B cell (primary cell): Measurements from ENCODE around the gene ZNF565. TPM values are rescaled to one million over a fixed set of nuclear protein-coding genes. Genes with fewer than 3 reads are reported as not detected.

Experiments
- ATAC-seq: fragments of 200-7000 bp; cut with Tn5 transposase; one replicate; pipeline ENCODE4 v1.10.0; 2021; ENCODE audit warnings: low read depth, mild to moderate bottlenecking, moderate number of reproducible peaks, moderate library complexity
- CTCF ChIA-PET: fragments of 350-600 bp; sonication (Branson Sonifier 250); formaldehyde crosslinking; loops from one replicate; lab custom pipeline; 2021; ENCODE audit warnings: antibody characterized with exemption, inconsistent platforms; lab: Charles Lee
- POLR2A ChIA-PET: fragments of 350-600 bp; sonication (Branson Sonifier 250); formaldehyde crosslinking; loops from one replicate; lab custom pipeline; 2021; ENCODE audit warnings: antibody characterized with exemption; lab: Charles Lee
- DNase-seq: peaks from one replicate; pipeline ENCODE4 v3.0.0; 2013
- H2AFZ ChIP-seq: 2 replicates; pipeline ENCODE4 v1.6.1; 2012; ENCODE audit warnings: mild to moderate bottlenecking, low read depth, low read length; ENCODE audit not compliant: insufficient read depth, poor library complexity, severe bottlenecking
- H3K27ac ChIP-seq, 2 donors: 1 replicate in 1 of 2; 2 replicates in 1 of 2; pipeline ENCODE4 v1.5.1; 2012 to 2013; ENCODE audit warnings: low read length in 2 of 2, mild to moderate bottlenecking in 2 of 2, moderate library complexity in 1 of 2
- H3K27me3 ChIP-seq, 4 experiments: fragments of 200-600 bp in 1 of 4; sonication (generic) in 1 of 4; replicated peaks in 1 of 4; 1 replicate in 2 of 4; 2 replicates in 2 of 4; pipeline versions ENCODE4 v1.6.1 to v1.7.0; 2013 to 2016; ENCODE audit warnings: low read length in 3 of 4, mild to moderate bottlenecking in 2 of 4, mixed read lengths in 1 of 4, moderate library complexity in 1 of 4; ENCODE audit not compliant: insufficient read depth in 4 of 4, control insufficient read depth in 3 of 4; ENCODE audit errors: control extremely low read depth in 1 of 4
- H3K36me3 ChIP-seq, 2 experiments: replicated peaks in 1 of 2; 1 replicate in 1 of 2; 2 replicates in 1 of 2; pipeline versions ENCODE4 v1.6.1 to v1.7.1; 2013; ENCODE audit warnings: low read length in 1 of 2; ENCODE audit not compliant: insufficient read depth in 2 of 2, control insufficient read depth in 1 of 2; ENCODE audit errors: control extremely low read depth in 1 of 2, extremely low read depth in 1 of 2
- H3K4me1 ChIP-seq, 2 donors: fragments of 200-600 bp in 1 of 2; sonication (generic) in 1 of 2; 1 replicate in 1 of 2; 2 replicates in 1 of 2; pipeline versions ENCODE4 v1.5.1 to v1.6.1; 2013 to 2017; ENCODE audit warnings: low read length in 2 of 2; ENCODE audit not compliant: control insufficient read depth in 2 of 2, insufficient read depth in 2 of 2
- H3K4me2 ChIP-seq: replicated peaks from 2 replicates; pipeline ENCODE3; 2012; ENCODE audit warnings: mild to moderate bottlenecking, low read depth, low read length; ENCODE audit not compliant: poor library complexity, severe bottlenecking
- H3K4me3 ChIP-seq, 5 experiments: fragments of 200-600 bp in 1 of 5; sonication (generic) in 1 of 5; 1 replicate in 3 of 5; 2 replicates in 2 of 5; pipeline versions ENCODE4 v1.5.1 to v1.7.0; 2011 to 2016; ENCODE audit warnings: low read length in 4 of 5, mild to moderate bottlenecking in 4 of 5, low read depth in 2 of 5, control low read depth in 1 of 5, moderate library complexity in 1 of 5; ENCODE audit not compliant: insufficient read depth in 1 of 5; ENCODE audit errors: control extremely low read depth in 1 of 5, extremely low read depth in 1 of 5
- H3K79me2 ChIP-seq: fragments of 200-600 bp; sonication (generic); one replicate; pipeline ENCODE4 v1.6.0; 2016; ENCODE audit warnings: low read length; ENCODE audit not compliant: control insufficient read depth, insufficient read depth
- H3K9ac ChIP-seq: fragments of 200-600 bp; sonication (generic); 2 replicates; pipeline ENCODE4 v1.6.1; 2017; ENCODE audit warnings: mild to moderate bottlenecking, low read length, moderate library complexity
- H3K9me3 ChIP-seq, 3 donors: one replicate each; pipeline versions ENCODE4 v1.6.1 to v1.7.1; 2013; ENCODE audit warnings: low read length in 2 of 3; ENCODE audit not compliant: control insufficient read depth in 2 of 3, insufficient read depth in 1 of 3; ENCODE audit errors: control extremely low read depth in 1 of 3
- H4K20me1 ChIP-seq: 2 replicates; pipeline ENCODE4 v1.6.0; 2012; ENCODE audit warnings: mild to moderate bottlenecking, low read length; ENCODE audit not compliant: insufficient read depth, control insufficient read depth, poor library complexity, severe bottlenecking
- H3K27ac Mint-ChIP-seq: one replicate; pipeline ENCODE4 v1.8.0; 2021; ENCODE audit warnings: mixed read lengths
- H3K27me3 Mint-ChIP-seq: one replicate; pipeline ENCODE4 v1.8.0; 2021; ENCODE audit warnings: mixed read lengths
- H3K4me1 Mint-ChIP-seq: one replicate; pipeline ENCODE4 v1.8.0; 2021; ENCODE audit warnings: mixed read lengths
- H3K4me3 Mint-ChIP-seq: one replicate; pipeline ENCODE4 v1.8.0; 2021; ENCODE audit warnings: mixed read lengths
- H3K9me3 Mint-ChIP-seq: one replicate; pipeline ENCODE4 v1.8.0; 2022; ENCODE audit warnings: mixed read lengths; ENCODE audit not compliant: insufficient read depth
- CTCF ChIP-seq: fragments of 200-600 bp; IDR thresholded peaks from one replicate; pipeline ENCODE4 v1.8.0; 2022; ENCODE audit warnings: antibody characterized with exemption, mild to moderate bottlenecking
- EZH2 ChIP-seq: IDR thresholded peaks from 2 replicates; pipeline ENCODE4 v1.6.1; 2012; ENCODE audit warnings: borderline replicate concordance, low read depth, mild to moderate bottlenecking, moderate library complexity, low read length; ENCODE audit not compliant: insufficient read depth, poor library complexity, severe bottlenecking
- WGBS: methylation state at CpG from one replicate; pipeline ENCODE4 v1.1.5; 2013; ENCODE audit warnings: missing lambda C conversion rate; ENCODE audit not compliant: insufficient coverage; 5-methylcytosine and 5-hydroxymethylcytosine counted together
- intact Hi-C: fragments of 100-400 bp; cut with micrococcal nuclease; formaldehyde crosslinking; loops from one replicate; pipeline ENCODE4 v1.10.0; 2022
- polyA plus RNA-seq: library from polyadenylated mRNA; depleted of rRNA; stranded (reverse); fragments of >200 nt; gene quantifications from 2 replicates; pipeline ENCODE4 v1.2.3, GENCODE V29; 2012
- total RNA-seq, 2 donors: library from RNA; stranded (reverse); fragments of 120-200 nt in 1 of 2; gene quantifications; 1 replicate in 1 of 2; 2 replicates in 1 of 2; pipeline versions ENCODE4 v1.2.3 to v1.2.4, GENCODE V29; 2013 to 2022

The ZNF565 gene
- total and polyA plus RNA-seq, 2 donors (not counting 1 experiment from before 2014, with no cell fraction given): 2.9 to 5.2 TPM

DNA sequence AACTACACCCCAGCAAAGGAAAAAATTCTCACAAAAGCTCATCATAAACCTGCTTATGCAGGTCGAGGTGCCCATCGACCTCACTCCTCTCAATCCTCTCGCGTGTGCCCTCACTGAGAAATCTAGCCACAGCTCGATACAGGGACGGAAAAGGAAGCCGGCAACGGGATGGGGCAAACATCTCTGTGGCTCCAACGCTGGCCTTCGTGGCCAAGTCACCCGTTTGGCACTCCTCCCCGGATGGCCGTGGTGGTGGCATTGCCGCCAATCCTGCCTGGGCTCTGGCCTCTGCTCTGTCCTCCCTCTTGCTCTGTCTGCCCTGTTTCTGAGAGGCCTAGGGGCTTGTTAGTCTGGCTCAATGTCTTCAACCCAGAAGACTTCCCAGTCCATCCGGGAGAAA lies 41.6 kb upstream of the ZNF565 start:
- no peaks in the 10 kb centered on the region for H3K79me2 ChIP-seq
- TF ChIP-seq CTCF (no peak), EZH2 (no peak)
- peaks cover 0 to 51% (median 0%) of the 10 kb centered on the region in 3 donors for H3K9me3 ChIP-seq
- no peaks in the 10 kb centered on the region for H3K9me3 Mint-ChIP-seq
- no peak overlapping the region for H3K4me2 ChIP-seq
- no peaks in the 10 kb centered on the region for H3K27me3 Mint-ChIP-seq
- DNase-seq: no peak
- intact Hi-C loops: no loop called here
- no peak overlapping the region for H2AFZ ChIP-seq
- no peaks in the 10 kb centered on the region for H4K20me1 ChIP-seq
- no peak overlapping the region for H3K27ac ChIP-seq
- H3K4me3 ChIP-seq: no peak overlapping the region
- no peaks in the 10 kb centered on the region for H3K36me3 ChIP-seq
- ChIA-PET POLR2A (no interaction called here), CTCF (no interaction called here)
- H3K27ac Mint-ChIP-seq: no peak overlapping the region
- 98% methylated on average over 14 of the region's 15 CpGs for WGBS
- H3K4me1 ChIP-seq: no peaks in the 10 kb centered on the region
- H3K27me3 ChIP-seq: no peaks in the 10 kb centered on the region
- no peak overlapping the region for H3K9ac ChIP-seq
- H3K4me1 Mint-ChIP-seq: no peaks in the 10 kb centered on the region
- ATAC-seq: no peak
- no peak overlapping the region for H3K4me3 Mint-ChIP-seq

DNA sequence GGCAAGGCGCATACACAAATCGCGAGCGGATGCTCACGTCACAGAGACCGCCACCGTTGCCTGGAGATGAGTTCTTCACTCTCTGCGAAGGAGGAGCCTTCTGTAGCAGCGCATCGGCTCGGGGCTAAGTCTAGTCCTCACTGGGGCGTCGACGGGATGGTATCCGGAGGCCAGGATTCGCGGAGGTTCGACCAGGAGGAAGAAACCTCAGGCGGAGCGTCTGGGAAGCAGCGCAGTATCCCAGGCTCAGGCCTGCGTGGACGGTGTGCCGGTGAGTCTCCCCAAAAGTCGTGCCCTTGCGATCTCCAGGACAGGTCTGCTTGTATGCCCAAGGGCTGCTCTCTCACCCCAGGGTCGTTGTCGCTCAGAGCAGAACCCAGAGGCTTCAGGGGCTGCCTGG lies 40.9 kb upstream of the ZNF565 start:
- Histone ChIP-seq H3K27ac (no peak overlapping the region), H3K79me2 (no peaks in the 10 kb centered on the region), H3K4me3 (no peak overlapping the region), H3K4me2 (no peak overlapping the region), H2AFZ (no peak overlapping the region), H3K9me3 (peaks cover 0 to 51% (median 0%) of the 10 kb centered on the region in 3 donors), H3K36me3 (no peaks in the 10 kb centered on the region), H3K9ac (no peak overlapping the region), H3K27me3 (no peaks in the 10 kb centered on the region), H3K4me1 (no peaks in the 10 kb centered on the region), H4K20me1 (no peaks in the 10 kb centered on the region)
- ATAC-seq (no peak), DNase-seq (no peak)
- intact Hi-C loops: no loop called here
- Mint-ChIP-seq H3K9me3 (no peaks in the 10 kb centered on the region), H3K4me1 (no peaks in the 10 kb centered on the region), H3K27ac (no peak overlapping the region), H3K4me3 (no peak overlapping the region), H3K27me3 (no peaks in the 10 kb centered on the region)
- POLR2A ChIA-PET: no interaction called here
- WGBS: 89% methylated on average over 26 of the region's 28 CpGs
- TF ChIP-seq CTCF: no peak
- TF ChIP-seq EZH2: no peak
- CTCF ChIA-PET: no interaction called here
